Transverse colon (tissue), 4 donors: ENCODE results near the gene TULP4. TPM values are rescaled to one million over a fixed set of nuclear protein-coding genes. Genes with fewer than 3 reads are reported as not detected.

Source experiments
- DNase-seq: peaks from one replicate; pipeline ENCODE4 v3.0.0-alpha.2; 2019
- H3K27ac ChIP-seq, 4 donors: fragments of 200-600 bp; sonication (generic); 2 replicates each; pipeline ENCODE4 v1.5.1; 2016 to 2018; ENCODE audit warnings: inconsistent platforms in 4 of 4
- H3K27me3 ChIP-seq: fragments of 200-600 bp; sonication (generic); 2 replicates; pipeline ENCODE4 v1.5.1; 2017; ENCODE audit warnings: inconsistent platforms
- H3K36me3 ChIP-seq, 4 donors: fragments of 200-600 bp; sonication (generic); 2 replicates each; pipeline ENCODE4 v1.5.1; 2017 to 2019; ENCODE audit warnings: inconsistent platforms in 4 of 4
- H3K4me1 ChIP-seq, 4 donors: fragments of 200-600 bp; sonication (generic); 2 replicates each; pipeline ENCODE4 v1.5.1; 2017 to 2020; ENCODE audit warnings: inconsistent platforms in 4 of 4
- H3K4me3 ChIP-seq, 4 donors: fragments of 200-600 bp; sonication (generic); 1 replicate in 1 of 4; 2 replicates in 3 of 4; pipeline versions ENCODE4 v1.5.1 to v1.6.1; 2017 to 2019; ENCODE audit warnings: inconsistent platforms in 4 of 4
- H3K9me3 ChIP-seq, 2 donors: fragments of 200-600 bp; sonication (generic); 2 replicates each; pipeline ENCODE4 v1.5.1; 2017 to 2019; ENCODE audit warnings: inconsistent platforms in 2 of 2
- CTCF ChIP-seq, 5 experiments: fragments of 200-600 bp in 3 of 5; fragments of 450-650 bp in 2 of 5; sonication (generic) in 3 of 5; IDR thresholded peaks; 1 replicate in 2 of 5; 2 replicates in 3 of 5; pipeline ENCODE4 v1.5.1; 2016 to 2017; ENCODE audit warnings: antibody characterized with exemption in 5 of 5, inconsistent platforms in 3 of 5, mild to moderate bottlenecking in 2 of 5, moderate library complexity in 1 of 5
- EP300 ChIP-seq: sonication (generic); formaldehyde crosslinking; IDR thresholded peaks from one replicate; pipeline ENCODE4 v1.6.1; 2017; ENCODE audit warnings: antibody characterized with exemption, low read depth
- POLR2A ChIP-seq: fragments of 450-650 bp; IDR thresholded peaks from one replicate; pipeline ENCODE4 v1.6.1; 2016; ENCODE audit warnings: antibody characterized with exemption, mild to moderate bottlenecking, moderate library complexity
- POLR2AphosphoS5 ChIP-seq, 3 donors: sonication (generic); formaldehyde crosslinking; IDR thresholded peaks; one replicate each; pipeline ENCODE4 v1.6.1; 2016; ENCODE audit warnings: antibody characterized with exemption in 3 of 3
- WGBS, 2 donors: methylation state at CpG; one replicate each; pipeline ENCODE4 v1.1.5; 2018; ENCODE audit warnings: low coverage in 1 of 2; 5-methylcytosine and 5-hydroxymethylcytosine counted together
- in situ Hi-C, 4 donors: fragments of 200-750 bp; cut with MboI; loops; one replicate each; pipeline versions ENCODE4 v1.15.0 to v1.15.1; 2017; ENCODE audit warnings: low sequenced_read_pairs in 3 of 4, low pct_ligation_motif_present in 1 of 4, low pct_unique_long_range_greater_than_20kb in 1 of 4
- intact Hi-C: fragments of 100-400 bp; cut with DNase I; formaldehyde crosslinking; loops from one replicate; pipeline ENCODE4 v1.15.1; 2023; ENCODE audit warnings: low total_unique reads
- total RNA-seq, 4 donors: library from RNA; depleted of rRNA; stranded (reverse); fragments of >200 nt; gene quantifications; one replicate each; pipeline ENCODE4 v1.1.0, GENCODE V29; 2016

Gene TULP4
- total RNA-seq, 4 donors from 2014 or later, result 53.9 to 138 (median 95.1) TPM

DNA sequence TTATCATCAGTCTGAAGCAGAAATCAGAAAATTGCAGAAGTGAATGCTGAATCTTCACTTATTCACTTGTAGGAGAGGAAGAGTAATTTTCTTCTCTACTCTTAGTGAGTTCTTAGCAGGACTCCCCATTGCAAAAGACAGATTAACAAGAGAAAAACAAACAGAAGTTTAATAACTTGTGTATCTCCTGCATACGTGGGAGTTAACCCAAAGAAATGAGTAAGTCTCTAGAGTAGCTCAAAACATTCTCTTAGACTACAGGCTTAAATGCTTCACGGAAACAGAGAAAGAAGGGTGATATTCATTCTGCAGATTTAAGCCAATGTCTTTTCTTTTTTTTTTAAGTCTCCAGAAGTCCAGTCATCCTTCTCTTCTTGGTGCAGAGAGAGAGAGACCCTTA lies 149.7 kb downstream of the TULP4 start:
- 80 to 88% methylated on average over 2 of the region's 2 CpGs for WGBS, 2 donors
- Histone ChIP-seq H3K27ac (no peak overlapping the region), H3K27me3 (no peaks in the 10 kb centered on the region), H3K36me3 (no peaks in the 10 kb centered on the region), H3K4me3 (no peak overlapping the region), H3K4me1 (peaks cover 0 to 7% (median 1%) of the 10 kb centered on the region in 4 donors), H3K9me3 (no peaks in the 10 kb centered on the region)
- intact Hi-C loops, result no loop called here
- in situ Hi-C loops, result no loop called here
- no peak for DNase-seq
- TF ChIP-seq CTCF (IDR thresholded peaks at IDR 0.05) (no peak), POLR2AphosphoS5 (IDR thresholded peaks at IDR 0.05) (no peak), EP300 (no peak), POLR2A (no peak)

- Histone ChIP-seq H3K9me3 (no peaks in the 10 kb centered on the region), H3K4me1 (peaks cover 0 to 13% (median 1%) of the 10 kb centered on the region in 4 donors), H3K36me3 (no peaks in the 10 kb centered on the region), H3K27me3 (no peaks in the 10 kb centered on the region), H3K4me3 (no peak overlapping the region), H3K27ac (no peak overlapping the region)
- intact Hi-C loops (no loop called here), in situ Hi-C loops (no loop called here)
- 90% methylated on average over 9 of the region's 9 CpGs; no CpG with 5 or more reads in 1 of the 2 donors for whole genome bisulfite sequencing, 2 donors
- TF ChIP-seq POLR2AphosphoS5 (IDR thresholded peaks at IDR 0.05), result no peak
- no peak for TF ChIP-seq CTCF (IDR thresholded peaks at IDR 0.05)
- no peak for TF ChIP-seq POLR2A
- no peak for DNase-seq
These were observed 152.2 kb downstream of the TULP4 start for GRCh38 chr6:158464483-158464882.

- WGBS, 2 donors, result 79 to 92% methylated on average over 2 of the region's 2 CpGs
- no peak for DNase-seq
- Histone ChIP-seq H3K27ac (no peak overlapping the region), H3K27me3 (no peaks in the 10 kb centered on the region), H3K4me3 (no peak overlapping the region), H3K36me3 (no peaks in the 10 kb centered on the region), H3K4me1 (peaks cover 0 to 11% (median 1%) of the 10 kb centered on the region in 4 donors), H3K9me3 (no peaks in the 10 kb centered on the region)
- in situ Hi-C loops (no loop called here), intact Hi-C loops (no loop called here)
- TF ChIP-seq CTCF (IDR thresholded peaks at IDR 0.05) (no peak), POLR2AphosphoS5 (IDR thresholded peaks at IDR 0.05) (no peak), POLR2A (no peak), EP300 (no peak)
These were observed 153.0 kb downstream of the TULP4 start for GRCh38 chr6:158465257-158465656.

GRCh38 chr6:158465747-158466146 lies 153.5 kb downstream of the TULP4 start:
- Histone ChIP-seq H3K4me3 (no peak overlapping the region), H3K9me3 (no peaks in the 10 kb centered on the region), H3K36me3 (no peaks in the 10 kb centered on the region), H3K27ac (no peak overlapping the region), H3K27me3 (no peaks in the 10 kb centered on the region), H3K4me1 (peaks cover 0 to 6% (median 0%) of the 10 kb centered on the region in 4 donors)
- TF ChIP-seq EP300 (no peak), CTCF (IDR thresholded peaks at IDR 0.05) (no peak), POLR2AphosphoS5 (IDR thresholded peaks at IDR 0.05) (no peak), POLR2A (no peak)
- in situ Hi-C loops (no loop called here), intact Hi-C loops (no loop called here)
- WGBS, 2 donors, result 80 to 85% methylated on average over 3 of the region's 3 CpGs
- DNase-seq, result no peak
